BE2C (cell line): Measurements from ENCODE around the gene SH3RF2.

Source experiments
- DNase-seq: peaks from one replicate; pipeline ENCODE4 v3.0.0-alpha.2; 2020
- H3K27me3 ChIP-seq: fragments of 250-450 bp; sonication (Bioruptor Pico); 2 replicates; pipeline ENCODE4 v1.5.1; 2020; ENCODE audit warnings: mild to moderate bottlenecking
- H3K36me3 ChIP-seq: fragments of 250-450 bp; sonication (Bioruptor Pico); 2 replicates; pipeline ENCODE4 v1.5.1; 2020; ENCODE audit warnings: mild to moderate bottlenecking
- H3K4me1 ChIP-seq: fragments of 250-450 bp; sonication (Bioruptor Pico); 2 replicates; pipeline ENCODE4 v1.5.1; 2020
- H3K4me3 ChIP-seq: 2 replicates; pipeline ENCODE4 v1.5.1; 2011; ENCODE audit warnings: low read depth, low read length
- H3K9me3 ChIP-seq: fragments of 250-450 bp; sonication (Bioruptor Pico); 2 replicates; pipeline ENCODE4 v1.5.1; 2020
- CTCF ChIP-seq: IDR thresholded peaks from 2 replicates; pipeline ENCODE4 v1.5.1; 2012; ENCODE audit warnings: mild to moderate bottlenecking, low read depth, low read length

SH3RF2 gene

GRCh38 chr5:145924849-145925248 lies 11.5 kb upstream of the SH3RF2 start:
- no peak for TF ChIP-seq CTCF
- H3K36me3 ChIP-seq = no peaks in the 10 kb centered on the region
- H3K9me3 ChIP-seq = no peaks in the 10 kb centered on the region
- no peak overlapping the region for H3K4me3 ChIP-seq
- no peak for DNase-seq
- no peaks in the 10 kb centered on the region for H3K27me3 ChIP-seq
- no peaks in the 10 kb centered on the region for H3K4me1 ChIP-seq

- Histone ChIP-seq H3K4me3 (no peak overlapping the region), H3K9me3 (no peaks in the 10 kb centered on the region), H3K36me3 (no peaks in the 10 kb centered on the region), H3K4me1 (no peaks in the 10 kb centered on the region), H3K27me3 (no peaks in the 10 kb centered on the region)
- TF ChIP-seq CTCF = no peak
- no peak for DNase-seq
These were observed 11.0 kb upstream of the SH3RF2 start for GRCh38 chr5:145925353-145925752.

DNA sequence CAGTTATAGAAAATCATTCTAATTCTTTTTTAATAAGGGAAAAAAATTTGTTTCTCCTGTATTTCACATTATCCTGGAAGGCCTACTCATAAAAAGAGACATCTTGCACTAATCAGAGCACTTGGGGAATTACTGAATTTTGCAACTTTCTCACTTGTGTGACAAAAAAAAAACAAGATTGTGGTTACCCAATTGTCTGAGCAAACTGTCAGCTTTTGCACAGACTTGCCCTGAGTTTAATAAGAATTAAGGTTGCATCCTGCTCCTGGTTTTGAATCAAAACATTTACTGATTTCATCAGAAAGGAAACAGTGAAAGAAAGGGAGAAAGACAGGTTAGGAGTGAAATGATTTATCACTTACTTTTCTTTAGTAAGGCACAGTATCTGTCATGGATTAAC lies 10.6 kb upstream of the SH3RF2 start:
- no peaks in the 10 kb centered on the region for H3K27me3 ChIP-seq
- H3K36me3 ChIP-seq = no peaks in the 10 kb centered on the region
- H3K4me1 ChIP-seq = no peaks in the 10 kb centered on the region
- no peak overlapping the region for H3K4me3 ChIP-seq
- DNase-seq = no peak
- H3K9me3 ChIP-seq = no peaks in the 10 kb centered on the region
- no peak for TF ChIP-seq CTCF

GRCh38 chr5:145931718-145932117 lies 4.7 kb upstream of the SH3RF2 start:
- no peak for DNase-seq
- peaks cover 10% of the 10 kb centered on the region for H3K27me3 ChIP-seq
- H3K4me1 ChIP-seq = no peaks in the 10 kb centered on the region
- TF ChIP-seq CTCF = no peak
- H3K4me3 ChIP-seq = no peak overlapping the region
- no peaks in the 10 kb centered on the region for H3K9me3 ChIP-seq
- no peaks in the 10 kb centered on the region for H3K36me3 ChIP-seq

- H3K4me3 ChIP-seq = no peak overlapping the region
- no peak for TF ChIP-seq CTCF
- no peaks in the 10 kb centered on the region for H3K9me3 ChIP-seq
- no peak for DNase-seq
- no peaks in the 10 kb centered on the region for H3K36me3 ChIP-seq
- no peaks in the 10 kb centered on the region for H3K4me1 ChIP-seq
- peaks cover 17% of the 10 kb centered on the region for H3K27me3 ChIP-seq
These were observed 2.1 kb upstream of the SH3RF2 start for GRCh38 chr5:145934276-145934675.

DNA sequence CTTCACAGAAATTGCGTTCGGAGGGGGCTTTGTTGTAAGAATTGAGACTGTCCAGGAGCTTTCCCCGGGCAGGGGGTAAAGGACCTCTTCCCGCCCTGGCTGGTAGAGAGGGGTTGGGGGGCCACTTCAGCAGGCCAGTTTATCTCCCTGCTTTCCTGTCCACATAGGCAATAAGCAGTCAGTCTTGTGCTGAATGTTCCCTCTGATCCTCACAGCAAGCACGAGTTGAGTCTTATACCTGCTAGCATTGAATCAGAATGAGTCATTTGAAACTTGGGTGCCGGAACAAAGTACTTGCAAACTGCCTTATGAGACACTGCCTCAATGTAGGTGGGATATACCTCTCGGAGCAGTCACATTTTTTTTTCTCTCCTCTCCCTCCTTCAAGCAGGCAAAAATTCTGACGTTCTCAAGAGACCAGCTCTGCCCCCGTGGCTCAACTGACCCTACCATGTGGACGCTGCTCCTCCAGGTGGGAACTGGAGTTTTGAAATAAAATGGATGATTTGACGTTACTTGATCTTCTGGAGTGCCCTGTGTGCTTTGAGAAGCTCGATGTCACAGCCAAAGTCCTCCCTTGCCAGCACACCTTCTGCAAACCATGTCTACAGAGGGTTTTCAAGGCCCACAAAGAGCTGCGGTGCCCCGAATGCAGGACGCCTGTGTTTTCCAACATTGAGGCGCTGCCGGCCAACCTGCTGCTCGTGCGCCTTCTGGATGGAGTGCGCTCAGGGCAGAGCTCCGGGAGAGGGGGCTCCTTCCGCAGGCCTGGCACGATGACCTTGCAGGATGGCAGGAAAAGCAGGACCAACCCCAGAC lies 1.3 kb downstream of the SH3RF2 start:
- Histone ChIP-seq H3K27me3 (peaks cover 21% of the 10 kb centered on the region), H3K4me3 (no peak overlapping the region), H3K36me3 (no peaks in the 10 kb centered on the region), H3K9me3 (no peaks in the 10 kb centered on the region), H3K4me1 (no peaks in the 10 kb centered on the region)
- no peak for DNase-seq
- TF ChIP-seq CTCF = no peak
